Right atrium auricular region (tissue), 2 donors: ENCODE results near the gene DNM3. TPM values are rescaled to one million over a fixed set of nuclear protein-coding genes. Genes with fewer than 3 reads are reported as not detected.
"Not testable (repeated sequence)": the region's sequence is repeated elsewhere in the genome, so short reads cannot be mapped to it uniquely, and the experiment has no call there.

Experiments used
- DNase-seq: peaks from one replicate; pipeline ENCODE4 v3.0.0-alpha.2; 2019; ENCODE audit warnings: low spot score
- H3K27ac ChIP-seq, 2 donors: fragments of 200-600 bp; sonication (generic); 1 replicate in 1 of 2; 2 replicates in 1 of 2; pipeline ENCODE4 v1.5.1; 2016 to 2019
- H3K27me3 ChIP-seq, 2 donors: fragments of 200-600 bp; sonication (generic); one replicate each; pipeline versions ENCODE4 v1.5.1 to v1.6.0; 2017 to 2019
- H3K36me3 ChIP-seq: fragments of 200-600 bp; sonication (generic); one replicate; pipeline ENCODE4 v1.5.1; 2016
- H3K4me1 ChIP-seq, 2 donors: fragments of 200-600 bp; sonication (generic); one replicate each; pipeline versions ENCODE4 v1.5.1 to v1.6.0; 2017 to 2019
- H3K4me3 ChIP-seq, 2 donors: fragments of 200-600 bp; sonication (generic); 1 replicate in 1 of 2; 2 replicates in 1 of 2; pipeline ENCODE4 v1.5.1; 2017 to 2019; ENCODE audit warnings: mild to moderate bottlenecking in 1 of 2, moderate library complexity in 1 of 2
- H3K9me3 ChIP-seq, 2 donors: fragments of 200-600 bp; sonication (generic); one replicate each; pipeline ENCODE4 v1.5.1; 2019
- CTCF ChIP-seq, 2 donors: fragments of 200-600 bp; sonication (generic); IDR thresholded peaks; one replicate each; pipeline ENCODE4 v1.5.1; 2019; ENCODE audit warnings: antibody characterized with exemption in 2 of 2
- total RNA-seq, 2 donors: library from RNA; depleted of rRNA; stranded (reverse); fragments of >200 nt; gene quantifications; one replicate each; pipeline ENCODE4 v1.1.0, GENCODE V29; 2016

DNM3 gene
- total RNA-seq, 2 donors from 2014 or later: 1.0 to 1.6 TPM

DNA sequence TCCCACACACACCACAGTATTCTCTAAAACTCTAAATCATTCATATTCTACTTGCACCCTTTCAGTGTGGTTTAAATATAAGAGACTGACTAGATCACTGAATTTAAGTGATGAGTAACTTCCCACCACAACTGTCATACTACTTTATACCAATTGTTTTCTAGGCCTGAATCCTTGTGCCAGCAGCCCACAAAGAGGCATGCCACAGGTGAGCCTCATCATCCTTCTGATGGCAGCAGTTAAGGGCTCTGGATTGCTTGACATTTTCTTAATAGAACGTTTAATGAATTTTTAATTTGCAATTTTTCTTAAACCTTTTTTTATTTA, 588.8 kb downstream of the DNM3 start:
- Histone ChIP-seq H3K27ac (no peak overlapping the region), H3K36me3 (no peaks in the 10 kb centered on the region), H3K4me1 (no peaks in the 10 kb centered on the region), H3K4me3 (no peak overlapping the region), H3K27me3 (no peaks in the 10 kb centered on the region), H3K9me3 (no peaks in the 10 kb centered on the region)
- no peak for TF ChIP-seq CTCF (IDR thresholded peaks at IDR 0.05)
- no peak for DNase-seq

GRCh38 chr1:172431204-172431603, 589.9 kb downstream of the DNM3 start:
- Histone ChIP-seq H3K36me3 (no peaks in the 10 kb centered on the region), H3K27me3 (no peaks in the 10 kb centered on the region), H3K4me3 (no peak overlapping the region), H3K4me1 (no peaks in the 10 kb centered on the region), H3K9me3 (no peaks in the 10 kb centered on the region), H3K27ac (no peak overlapping the region)
- no peak for DNase-seq
- no peak for TF ChIP-seq CTCF (IDR thresholded peaks at IDR 0.05)

- DNase-seq: no peak
- Histone ChIP-seq H3K36me3 (no peaks in the 10 kb centered on the region), H3K4me1 (no peaks in the 10 kb centered on the region), H3K27me3 (no peaks in the 10 kb centered on the region), H3K9me3 (no peaks in the 10 kb centered on the region), H3K4me3 (no peak overlapping the region), H3K27ac (no peak overlapping the region)
- TF ChIP-seq CTCF (IDR thresholded peaks at IDR 0.05): no peak
Measured at GRCh38 chr1:172431721-172432192, 590.5 kb downstream of the DNM3 start.

DNA sequence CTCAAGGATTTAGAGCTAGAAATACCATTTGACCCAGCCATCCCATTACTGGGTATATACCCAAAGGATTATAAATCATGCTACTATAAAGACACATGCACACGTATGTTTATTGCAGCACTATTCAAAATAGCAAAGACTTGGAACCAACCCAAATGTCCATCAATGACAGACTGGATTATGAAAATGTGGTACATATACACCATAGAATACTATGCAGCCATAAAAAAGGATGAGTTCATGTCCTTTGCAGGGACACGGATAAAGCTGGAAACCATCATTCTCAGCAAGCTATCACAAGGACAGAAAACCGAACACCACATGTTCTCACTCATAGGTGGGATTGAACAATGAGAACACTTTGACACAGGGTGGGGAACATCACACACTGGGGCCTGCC, 595.9 kb downstream of the DNM3 start:
- not testable (repeated sequence) for H3K4me1 ChIP-seq, H3K27me3 ChIP-seq, H3K9me3 ChIP-seq, H3K4me3 ChIP-seq, H3K27ac ChIP-seq, DNase-seq, H3K36me3 ChIP-seq

GRCh38 chr1:172442404-172442803, 601.1 kb downstream of the DNM3 start:
- no peak overlapping the region for H3K4me3 ChIP-seq
- no peak for DNase-seq
- H3K27ac ChIP-seq: no peak overlapping the region
- no peaks in the 10 kb centered on the region for H3K27me3 ChIP-seq
- H3K36me3 ChIP-seq: no peaks in the 10 kb centered on the region
- TF ChIP-seq CTCF (IDR thresholded peaks at IDR 0.05): no peak
- peaks cover 0 to 16% of the 10 kb centered on the region in 2 donors for H3K4me1 ChIP-seq
- no peaks in the 10 kb centered on the region for H3K9me3 ChIP-seq

DNA sequence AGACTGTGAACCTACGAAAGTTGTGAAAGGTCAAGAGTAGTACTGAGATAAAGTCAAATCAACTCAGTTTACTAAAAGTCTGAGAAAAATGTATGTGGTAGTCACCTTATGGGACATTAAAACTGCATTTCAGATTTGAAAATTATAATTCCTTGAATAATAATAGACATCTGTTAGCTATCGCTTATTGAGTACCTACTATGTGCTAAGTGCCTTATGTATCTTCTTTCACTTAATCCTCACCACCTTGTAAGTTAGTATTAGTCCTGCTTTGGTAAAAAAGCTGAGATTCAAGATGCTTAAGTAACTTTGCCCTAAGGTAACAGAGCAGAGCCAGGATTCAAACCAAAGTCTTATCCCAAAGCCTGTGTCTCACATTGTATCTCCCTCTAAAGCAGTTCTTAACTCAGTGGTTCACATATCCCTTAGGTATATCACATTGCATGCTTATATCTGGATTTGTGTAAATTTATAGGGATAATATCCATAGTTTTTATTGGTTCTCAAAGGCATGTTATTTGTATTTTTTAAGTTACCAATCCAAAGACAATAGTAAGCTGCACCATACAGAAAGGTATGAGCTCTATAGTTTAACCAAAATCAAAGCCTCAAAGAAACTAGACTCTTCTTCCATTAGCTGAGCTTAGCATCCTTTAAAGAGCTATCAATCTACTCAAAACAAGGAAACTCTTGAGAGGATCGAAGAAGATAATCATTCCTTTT, 601.7 kb downstream of the DNM3 start:
- no peaks in the 10 kb centered on the region for H3K27me3 ChIP-seq
- H3K36me3 ChIP-seq: no peaks in the 10 kb centered on the region
- DNase-seq: no peak
- peaks cover 0 to 16% of the 10 kb centered on the region in 2 donors for H3K4me1 ChIP-seq
- peak overlapping the region; percentile 76 to 84 for H3K27ac ChIP-seq
- H3K9me3 ChIP-seq: no peaks in the 10 kb centered on the region
- TF ChIP-seq CTCF (IDR thresholded peaks at IDR 0.05): no peak
- H3K4me3 ChIP-seq: peak overlapping the region; percentile 75 to 98
